K562 (cell line): ENCODE data around the gene FAR2. TPM values are rescaled to one million over a fixed set of nuclear protein-coding genes. Genes with fewer than 3 reads are reported as not detected.

Experiments
- ATAC-seq: fragments of 200-7000 bp; cut with Tn5 transposase; 3 replicates; pipeline ENCODE4 v1.9.1; 2020; ENCODE audit warnings: moderate library complexity
- BruUV-seq: library from RNA; stranded (reverse); fragments of 400-500 nt; replicated peaks from 2 replicates; lab custom pipeline; 2021; lab: Mats Ljungman, UMichigan
- CTCF ChIA-PET: fragments of 300-600 bp; formaldehyde crosslinking; extraction: SDS; loops from one replicate; lab custom pipeline; 2021; ENCODE audit warnings: low intra/inter-chr PET ratio; lab: Yijun Ruan, JAX
- POLR2A ChIA-PET: fragments of 300-600, 350-650 bp; sonication (Branson Sonifier 250); formaldehyde crosslinking; extraction: SDS; loops from one replicate; lab custom pipeline; 2021; ENCODE audit warnings: antibody characterized with exemption, inconsistent platforms; lab: Yijun Ruan, JAX
- DNase-seq, 4 experiments: peaks; one replicate each; pipeline versions ENCODE4 v3.0.0 to v3.0.0-alpha.2; 2011 to 2018; ENCODE audit warnings: low spot score in 3 of 4, mixed read lengths in 3 of 4; ENCODE audit errors: extremely low read depth in 1 of 4
- FAIRE-seq: peaks from 2 replicates; lab custom pipeline; 2011; peaks lifted over from hg19 to GRCh38; lab: Jason Lieb, UNC
- H2AFZ ChIP-seq: 2 replicates; pipeline ENCODE4 v1.6.0; 2011; ENCODE audit warnings: low read depth, low read length, control low read depth, inconsistent platforms
- H3K27ac ChIP-seq: fragments of 200-600 bp; 3 replicates; pipeline ENCODE4 v1.8.0; 2011; ENCODE audit warnings: low read depth, mild to moderate bottlenecking, control low read depth, inconsistent platforms, low read length, moderate library complexity, mixed read lengths; ENCODE audit errors: extremely low read depth
- H3K27me3 ChIP-seq, 2 experiments: fragments of 300-600 bp in 1 of 2; 2 replicates in 1 of 2; 3 replicates in 1 of 2; pipeline versions ENCODE4 v1.6.0 to v1.8.0; 2011; ENCODE audit warnings: inconsistent platforms in 2 of 2, low read length in 2 of 2, mild to moderate bottlenecking in 1 of 2, mixed read lengths in 1 of 2, moderate library complexity in 1 of 2; ENCODE audit not compliant: control insufficient read depth in 2 of 2, insufficient read depth in 2 of 2
- H3K36me3 ChIP-seq: fragments of 300-600 bp; 3 replicates; pipeline ENCODE4 v1.8.0; 2011; ENCODE audit warnings: mild to moderate bottlenecking, low read length, inconsistent platforms; ENCODE audit not compliant: control insufficient read depth, insufficient read depth
- H3K4me1 ChIP-seq, 2 experiments: fragments of 200-600 bp in 1 of 2; replicated peaks in 1 of 2; 2 replicates in 1 of 2; 3 replicates in 1 of 2; pipeline versions ENCODE4 v1.5.1 to v1.8.0; 2011; ENCODE audit warnings: inconsistent platforms in 2 of 2, low read length in 2 of 2, mild to moderate bottlenecking in 1 of 2, mixed read lengths in 1 of 2, moderate library complexity in 1 of 2; ENCODE audit not compliant: control insufficient read depth in 2 of 2, insufficient read depth in 2 of 2
- H3K4me2 ChIP-seq: 2 replicates; pipeline ENCODE4 v1.6.1; 2011; ENCODE audit warnings: low read length, control low read depth, inconsistent platforms, mixed read lengths; ENCODE audit not compliant: insufficient read depth
- H3K4me3 ChIP-seq: fragments of 200-600 bp; sonication (generic), shearing (Covaris generic); 2 replicates; pipeline ENCODE4 v1.5.1; 2016; ENCODE audit warnings: control low read depth, inconsistent platforms
- H3K79me2 ChIP-seq: fragments of 200-600 bp; 3 replicates; pipeline ENCODE4 v1.8.0; 2011; ENCODE audit warnings: low read length, inconsistent platforms; ENCODE audit not compliant: control insufficient read depth, insufficient read depth
- H3K9ac ChIP-seq, 2 experiments: 2 replicates each; pipeline versions ENCODE4 v1.6.0 to v1.6.1; 2011; ENCODE audit warnings: low read depth in 2 of 2, low read length in 2 of 2, control low read depth in 1 of 2, inconsistent platforms in 1 of 2, mild to moderate bottlenecking in 1 of 2, mixed read lengths in 1 of 2; ENCODE audit not compliant: insufficient read depth in 1 of 2
- H3K9me1 ChIP-seq: one replicate; pipeline ENCODE4 v1.6.0; 2011; ENCODE audit warnings: inconsistent platforms, mild to moderate bottlenecking, low read length, moderate library complexity; ENCODE audit not compliant: control insufficient read depth, insufficient read depth
- H3K9me3 ChIP-seq: replicated peaks from 2 replicates; pipeline ENCODE4 v1.5.1; 2011; ENCODE audit warnings: low read depth, low read length, inconsistent platforms; ENCODE audit not compliant: control insufficient read depth, insufficient read depth
- H4K20me1 ChIP-seq: replicated peaks from 2 replicates; pipeline ENCODE4 v1.6.1; 2011; ENCODE audit warnings: low read length, inconsistent platforms, mixed read lengths; ENCODE audit not compliant: control insufficient read depth, insufficient read depth
- CREBBP ChIP-seq: IDR thresholded peaks from one replicate; pipeline ENCODE4 v1.6.1; 2012; ENCODE audit warnings: low read depth, mild to moderate bottlenecking, control low read depth, inconsistent platforms, low read length
- DMBX1 ChIP-seq: fragments of 250-450 bp; sonication (Bioruptor Pico); IDR thresholded peaks from 2 replicates; pipeline ENCODE4 v1.8.0; 2022; ENCODE audit warnings: inconsistent platforms, mild to moderate bottlenecking, moderate library complexity, borderline replicate concordance
- ELF1 ChIP-seq: fragments of 200-800 bp; sonication (Bioruptor generic); IDR thresholded peaks from 2 replicates; pipeline ENCODE4 v1.6.1; 2016; ENCODE audit warnings: missing genetic modification characterization, missing compliant biosample characterization
- JUNB ChIP-seq: fragments of 450-650 bp; formaldehyde crosslinking; conservative IDR thresholded peaks from 2 replicates; pipeline ENCODE4 v1.4.0; 2020; ENCODE audit warnings: mild to moderate bottlenecking
- KHSRP ChIP-seq: fragments of 450-650 bp; IDR thresholded peaks from 2 replicates; pipeline ENCODE4 v1.6.1; 2017
- KLF6 ChIP-seq: fragments of 250-450 bp; sonication (Bioruptor Pico); IDR thresholded peaks from 2 replicates; pipeline ENCODE4 v1.4.0; 2020; ENCODE audit warnings: mild to moderate bottlenecking, moderate library complexity, borderline replicate concordance
- MYNN ChIP-seq, 2 experiments: sonication (generic); formaldehyde crosslinking in 1 of 2; IDR thresholded peaks; 2 replicates each; pipeline versions ENCODE4 v1.5.0 to v1.6.1; 2016 to 2020; ENCODE audit warnings: antibody characterized with exemption in 1 of 2, missing genetic modification reagents in 1 of 2
- PHF8 ChIP-seq: fragments of 200-600 bp; sonication (generic); IDR thresholded peaks from 2 replicates; pipeline ENCODE4 v1.6.1; 2012; ENCODE audit warnings: mixed run types, mild to moderate bottlenecking, inconsistent platforms, low read length, moderate library complexity, borderline replicate concordance
- PURB ChIP-seq: sonication (generic); formaldehyde crosslinking; IDR thresholded peaks from 2 replicates; pipeline ENCODE4 v1.9.0; 2021; ENCODE audit warnings: low read depth, mild to moderate bottlenecking, missing genetic modification reagents
- RB1 ChIP-seq: fragments of 450-650 bp; IDR thresholded peaks from 2 replicates; pipeline ENCODE4 v1.6.1; 2017; ENCODE audit warnings: low read depth, mild to moderate bottlenecking
- TCF7 ChIP-seq: sonication (generic); IDR thresholded peaks from 2 replicates; pipeline ENCODE4 v1.6.1; 2016; ENCODE audit warnings: antibody characterized with exemption, borderline replicate concordance
- TCFL5 ChIP-seq: fragments of 250-450 bp; sonication (Bioruptor Pico); conservative IDR thresholded peaks from 2 replicates; pipeline ENCODE4 v1.6.1; 2021; ENCODE audit warnings: mild to moderate bottlenecking, moderate library complexity, matching md5 sums
- XRCC3 ChIP-seq: fragments of 450-650 bp; IDR thresholded peaks from 2 replicates; pipeline ENCODE4 v1.6.1; 2017; ENCODE audit warnings: mild to moderate bottlenecking, moderate library complexity
- ZNF212 ChIP-seq: fragments of 450-650 bp; formaldehyde crosslinking; IDR thresholded peaks from 2 replicates; pipeline ENCODE4 v1.4.0; 2020; ENCODE audit warnings: mild to moderate bottlenecking
- ZNF3 ChIP-seq: fragments of 250-450 bp; sonication (Bioruptor Pico); IDR thresholded peaks from 2 replicates; pipeline ENCODE4 v1.5.0; 2021; ENCODE audit warnings: mild to moderate bottlenecking, moderate library complexity
- ZNF384 ChIP-seq: IDR thresholded peaks from 2 replicates; pipeline ENCODE4 v1.6.1; 2012; ENCODE audit warnings: low read depth, low read length, improper control_type of control experiment
- ZNF445 ChIP-seq: fragments of 250-450 bp; sonication (Bioruptor Pico); IDR thresholded peaks from 2 replicates; pipeline ENCODE4 v1.4.0; 2020; ENCODE audit warnings: low read depth, mild to moderate bottlenecking, moderate library complexity
- WGBS: fragments of 100-300 bp; shearing (Covaris generic); methylation state at CpG from one replicate; pipeline ENCODE4 v1.1.6; 2016; ENCODE audit warnings: low coverage, mixed read lengths; ENCODE audit not compliant: insufficient coverage; ENCODE audit errors: missing lambda C conversion rate; 5-methylcytosine and 5-hydroxymethylcytosine counted together
- in situ Hi-C: fragments of 300-500 bp; cut with MboI; formaldehyde crosslinking; loops from 4 replicates; pipeline ENCODE4 v1.15.0; 2018; ENCODE audit warnings: inconsistent platforms, mixed read lengths
- intact Hi-C: fragments of 100-400 bp; cut with micrococcal nuclease; formaldehyde crosslinking; loops from 2 replicates; pipeline ENCODE4 v1.14.2; 2022
- polyA plus RNA-seq, 8 experiments: library from polyadenylated mRNA; depleted of rRNA in 4 of 8; stranded (reverse) in 5 of 8; unstranded in 3 of 8; fragments of >200 nt; fragmentation: Nextera tagmentation in 2 of 8; fragmentation: Illumina TruSeq in 1 of 8; extraction: Ambion mirVana in 2 of 8; extraction: Trizol in 1 of 8; gene quantifications; 2 replicates each; pipeline versions ENCODE4 v1.2.1 to v1.2.3, GENCODE V29; 2011 to 2014; ENCODE audit warnings: inconsistent platforms in 1 of 8, missing spikeins in 1 of 8
- total RNA-seq, 7 experiments: library from RNA; depleted of rRNA in 6 of 7; stranded (reverse); fragments of >200 nt in 6 of 7; fragmentation: Illumina TruSeq in 2 of 7; extraction: Trizol in 2 of 7; gene quantifications; 2 replicates each; pipeline versions ENCODE4 v1.2.1 to v1.2.3, GENCODE V29; 2011 to 2021; ENCODE audit warnings: low replicate concordance in 1 of 7
- TF ChIP-seq, protein P1 (sequence below): sonication (generic); formaldehyde crosslinking; IDR thresholded peaks from 2 replicates; pipeline ENCODE4 v1.9.0; 2022; ENCODE audit warnings: mild to moderate bottlenecking, missing genetic modification reagents
- TF ChIP-seq, protein P2 (sequence below): fragments of 450-650 bp; formaldehyde crosslinking; IDR thresholded peaks from 2 replicates; pipeline ENCODE4 v1.4.0; 2020; ENCODE audit warnings: mild to moderate bottlenecking, moderate library complexity
- TF ChIP-seq, protein P3 (sequence below): IDR thresholded peaks from 3 replicates; pipeline ENCODE4 v1.6.1; 2011; ENCODE audit warnings: borderline replicate concordance, mild to moderate bottlenecking; ENCODE audit not compliant: insufficient read length, insufficient read depth

Gene FAR2
- total and polyA plus RNA-seq, 9 of the 15 experiments (the other 6 are each of a cell fraction or from before 2014, with no cell fraction given) = 5.0 to 13.4 (median 8.5) TPM

DNA sequence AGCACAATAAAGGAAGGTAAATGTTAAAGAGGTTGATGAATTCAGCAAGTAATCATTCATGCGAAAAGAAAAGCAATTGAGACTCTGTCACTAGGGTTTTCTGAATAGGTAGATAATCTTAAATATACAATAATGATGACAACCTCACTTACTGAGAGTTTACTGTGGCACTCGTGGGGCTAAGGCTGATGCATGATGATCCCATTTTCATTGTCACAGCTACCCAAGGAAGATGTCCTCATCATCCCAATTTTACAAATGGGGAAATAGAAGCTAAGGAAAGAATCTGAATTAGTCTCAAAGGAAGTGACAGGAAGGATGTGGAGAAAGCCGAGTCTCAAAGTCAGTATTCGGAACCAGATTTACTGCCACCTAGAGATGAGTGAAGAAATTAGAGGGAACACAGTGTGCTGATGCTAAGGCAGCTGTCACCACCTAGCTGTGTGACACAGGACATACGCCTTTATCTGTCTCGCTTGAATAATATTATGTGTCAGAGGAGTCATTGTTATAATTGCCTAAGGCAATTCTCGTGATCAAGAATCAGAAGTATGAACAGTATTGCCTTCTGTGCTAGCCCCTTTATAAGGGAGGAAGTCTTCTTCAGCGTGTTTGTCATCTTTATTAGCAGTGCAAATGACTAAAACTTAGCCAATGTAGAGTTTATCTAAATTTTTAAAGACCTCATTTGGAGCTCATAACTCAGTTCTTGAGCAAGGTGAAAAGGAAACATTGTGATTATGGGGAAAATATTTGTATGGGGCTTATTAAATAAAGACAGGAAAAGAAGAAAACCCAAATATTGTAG is 168.7 kb downstream of the FAR2 start:
- in situ Hi-C loops = no loop called here
- WGBS = 32% methylated on average over 8 of the region's 8 CpGs
- TF ChIP-seq ELF1 = no peak
- no peak for TF ChIP-seq KHSRP
- no peak for TF ChIP-seq ZNF212
- no peak for TF ChIP-seq ZNF3
- TF ChIP-seq JUNB = no peak
- TF ChIP-seq PHF8 = no peak
- peak; percentile 24; the same call in 1 of the 2 replicates for TF ChIP-seq RB1
- no peak for TF ChIP-seq CREBBP
- TF ChIP-seq DMBX1 = no peak
- TF ChIP-seq ZNF445 (CRISPR knock-in tag) = no peak
- TF ChIP-seq TCFL5 = no peak
- TF ChIP-seq, protein P1, sequence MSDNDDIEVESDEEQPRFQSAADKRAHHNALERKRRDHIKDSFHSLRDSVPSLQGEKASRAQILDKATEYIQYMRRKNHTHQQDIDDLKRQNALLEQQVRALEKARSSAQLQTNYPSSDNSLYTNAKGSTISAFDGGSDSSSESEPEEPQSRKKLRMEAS (CRISPR knock-in tag) = no peak
- TF ChIP-seq, protein P2, sequence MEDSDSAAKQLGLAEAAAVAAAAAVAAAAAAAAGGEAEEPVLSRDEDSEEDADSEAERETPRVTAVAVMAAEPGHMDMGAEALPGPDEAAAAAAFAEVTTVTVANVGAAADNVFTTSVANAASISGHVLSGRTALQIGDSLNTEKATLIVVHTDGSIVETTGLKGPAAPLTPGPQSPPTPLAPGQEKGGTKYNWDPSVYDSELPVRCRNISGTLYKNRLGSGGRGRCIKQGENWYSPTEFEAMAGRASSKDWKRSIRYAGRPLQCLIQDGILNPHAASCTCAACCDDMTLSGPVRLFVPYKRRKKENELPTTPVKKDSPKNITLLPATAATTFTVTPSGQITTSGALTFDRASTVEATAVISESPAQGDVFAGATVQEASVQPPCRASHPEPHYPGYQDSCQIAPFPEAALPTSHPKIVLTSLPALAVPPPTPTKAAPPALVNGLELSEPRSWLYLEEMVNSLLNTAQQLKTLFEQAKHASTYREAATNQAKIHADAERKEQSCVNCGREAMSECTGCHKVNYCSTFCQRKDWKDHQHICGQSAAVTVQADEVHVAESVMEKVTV (CRISPR knock-in tag) = peak; percentile 74
- TF ChIP-seq ZNF384 = no peak
- TF ChIP-seq, protein P3, sequence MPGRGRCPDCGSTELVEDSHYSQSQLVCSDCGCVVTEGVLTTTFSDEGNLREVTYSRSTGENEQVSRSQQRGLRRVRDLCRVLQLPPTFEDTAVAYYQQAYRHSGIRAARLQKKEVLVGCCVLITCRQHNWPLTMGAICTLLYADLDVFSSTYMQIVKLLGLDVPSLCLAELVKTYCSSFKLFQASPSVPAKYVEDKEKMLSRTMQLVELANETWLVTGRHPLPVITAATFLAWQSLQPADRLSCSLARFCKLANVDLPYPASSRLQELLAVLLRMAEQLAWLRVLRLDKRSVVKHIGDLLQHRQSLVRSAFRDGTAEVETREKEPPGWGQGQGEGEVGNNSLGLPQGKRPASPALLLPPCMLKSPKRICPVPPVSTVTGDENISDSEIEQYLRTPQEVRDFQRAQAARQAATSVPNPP = no peak
- TF ChIP-seq PURB (CRISPR knock-in tag) = no peak
- TF ChIP-seq XRCC3 = no peak
- no peak for TF ChIP-seq MYNN (IDR thresholded peaks at IDR 0.05)
- no peak for TF ChIP-seq MYNN (CRISPR knock-in tag; IDR thresholded peaks at IDR 0.05)
- no peak for TF ChIP-seq KLF6 (CRISPR knock-in tag)
- TF ChIP-seq TCF7 = no peak

More for the DNA sequence above, 168.7 kb downstream of the FAR2 start:
- H4K20me1 ChIP-seq = no peaks in the 10 kb centered on the region
- intact Hi-C loops = loop anchor here (1.0 to 2.0 kb wide), 2 partner anchors 229 to 244 kb away; no protein-coding TSS in a partner anchor
- H3K4me2 ChIP-seq = no peak overlapping the region
- H3K4me1 ChIP-seq = no peaks in the 10 kb centered on the region; a peak in 1 of 5 replicates
- DNase-seq = peak; percentile 11 to 69 (median 32)
- no peak overlapping the region for H3K27ac ChIP-seq
- FAIRE-seq = peak; percentile 84
- no peak overlapping the region for H2AFZ ChIP-seq
- ChIA-PET POLR2A (interaction anchor here (1.0 kb wide), 1 partner anchor 11 kb away, joined by 3 read pairs; no protein-coding TSS in a partner anchor), CTCF (interaction anchor here (0.6 to 1.9 kb wide), 7 partner anchors 9 to 519 kb away, joined by 3 to 13 read pairs (median 7); no protein-coding TSS in a partner anchor)
- 0 out of 3 replicates have a peak, but pooled peaks cover 2% of the 10 kb centered on the region for H3K36me3 ChIP-seq
- no peaks in the 10 kb centered on the region for H3K27me3 ChIP-seq
- no peak overlapping the region for H3K9ac ChIP-seq
- H3K79me2 ChIP-seq = no peaks in the 10 kb centered on the region
- ATAC-seq = peak; percentile 100
- H3K9me1 ChIP-seq = no peaks in the 10 kb centered on the region
- H3K9me3 ChIP-seq = no peaks in the 10 kb centered on the region; the same call in 1 of the 2 replicates
- no peak overlapping the region for H3K4me3 ChIP-seq
- no TSS peak for BruUV-seq
